A549 (cell line): ENCODE measurements around the gene ZHX3.

ENCODE experiments used
- CHD2 ChIP-seq: fragments of 150-350 bp; IDR thresholded peaks from 2 replicates; pipeline ENCODE4 v1.6.1; 2014; ENCODE audit warnings: low read length; ENCODE audit not compliant: partially characterized antibody
- CHD4 ChIP-seq: fragments of 200-600 bp; sonication (generic); IDR thresholded peaks from 2 replicates; pipeline ENCODE4 v1.6.1; 2016; ENCODE audit warnings: antibody characterized with exemption, mild to moderate bottlenecking, borderline replicate concordance
- HOXA7 ChIP-seq: fragments of 250-450 bp; sonication (Bioruptor Pico); IDR thresholded peaks from 2 replicates; pipeline ENCODE4 v1.5.0; 2020; ENCODE audit warnings: mild to moderate bottlenecking, moderate library complexity
- POLR2A ChIP-seq: IDR thresholded peaks from 2 replicates; pipeline ENCODE4 v1.6.1; 2012; ENCODE audit warnings: mild to moderate bottlenecking, low read length
- POLR2AphosphoS2 ChIP-seq: conservative IDR thresholded peaks from 2 replicates; pipeline ENCODE4 v1.6.1; 2012; ENCODE audit warnings: low read length, improper control_type of control experiment, inconsistent platforms
- RAD21 ChIP-seq, 2 experiments: fragments of >200 bp in 1 of 2; sonication (Bioruptor Twin) in 1 of 2; formaldehyde crosslinking in 1 of 2; IDR thresholded peaks in 1 of 2; conservative IDR thresholded peaks in 1 of 2; 2 replicates in 1 of 2; 3 replicates in 1 of 2; pipeline ENCODE4 v1.6.1; 2012 to 2018; ENCODE audit warnings: inconsistent platforms in 1 of 2
- RFX5 ChIP-seq: fragments of 450-650 bp; IDR thresholded peaks from 2 replicates; pipeline ENCODE4 v1.7.1; 2014; ENCODE audit warnings: antibody characterized with exemption, mild to moderate bottlenecking, moderate library complexity
- TF ChIP-seq, protein P1 (sequence below): fragments of >200 bp; sonication (Bioruptor Twin); formaldehyde crosslinking; IDR thresholded peaks from 3 replicates; pipeline ENCODE4 v1.5.1; 2016
- TF ChIP-seq, protein P2 (sequence below): IDR thresholded peaks from 2 replicates; pipeline ENCODE4 v1.6.1; 2012
- TF ChIP-seq, protein P3 (sequence below): fragments of 250-450 bp; sonication (Bioruptor Pico); IDR thresholded peaks from 2 replicates; pipeline ENCODE4 v1.5.0; 2021; ENCODE audit warnings: mild to moderate bottlenecking, moderate library complexity, borderline replicate concordance
- TF ChIP-seq, protein P4 (sequence below): IDR thresholded peaks from 2 replicates; pipeline ENCODE4 v1.6.1; 2012
- TF ChIP-seq, protein P5 (sequence below): fragments of 450-650 bp; IDR thresholded peaks from 2 replicates; pipeline ENCODE4 v1.6.1; 2014; ENCODE audit warnings: antibody characterized with exemption

DNA sequence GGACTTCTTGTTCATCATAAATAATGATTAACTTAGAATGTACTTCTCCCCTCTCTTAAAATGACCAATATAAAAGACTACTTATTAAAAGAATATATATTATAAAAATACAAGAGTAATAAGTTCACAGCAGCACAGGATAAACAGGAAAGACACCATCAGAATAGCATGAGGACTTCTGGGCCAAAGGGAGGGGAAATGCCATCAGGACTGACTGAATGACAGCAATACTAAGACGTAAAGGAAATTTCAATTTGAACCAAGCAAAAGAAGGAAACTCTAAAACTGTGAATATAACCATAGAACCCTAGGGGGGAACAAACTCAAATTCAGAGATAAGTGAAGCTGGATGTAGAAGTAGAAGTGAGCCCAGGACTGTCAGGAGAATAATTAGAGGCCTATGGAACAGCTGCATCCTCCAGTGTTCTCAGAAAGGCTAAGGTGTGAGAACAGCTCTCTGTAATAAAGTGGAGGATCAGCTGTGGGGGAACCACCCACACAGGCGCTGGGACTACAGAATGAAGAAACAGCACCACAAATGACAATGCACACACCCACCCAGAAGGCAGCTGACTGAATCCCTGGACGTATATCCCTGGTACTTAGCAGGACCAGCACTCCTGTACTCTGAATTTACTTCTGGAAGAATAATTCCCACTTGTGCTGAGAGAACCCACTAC lies 37.8 kb downstream of the ZHX3 start:
- no peak for TF ChIP-seq RFX5
- no peak for TF ChIP-seq POLR2A
- TF ChIP-seq, protein P1, sequence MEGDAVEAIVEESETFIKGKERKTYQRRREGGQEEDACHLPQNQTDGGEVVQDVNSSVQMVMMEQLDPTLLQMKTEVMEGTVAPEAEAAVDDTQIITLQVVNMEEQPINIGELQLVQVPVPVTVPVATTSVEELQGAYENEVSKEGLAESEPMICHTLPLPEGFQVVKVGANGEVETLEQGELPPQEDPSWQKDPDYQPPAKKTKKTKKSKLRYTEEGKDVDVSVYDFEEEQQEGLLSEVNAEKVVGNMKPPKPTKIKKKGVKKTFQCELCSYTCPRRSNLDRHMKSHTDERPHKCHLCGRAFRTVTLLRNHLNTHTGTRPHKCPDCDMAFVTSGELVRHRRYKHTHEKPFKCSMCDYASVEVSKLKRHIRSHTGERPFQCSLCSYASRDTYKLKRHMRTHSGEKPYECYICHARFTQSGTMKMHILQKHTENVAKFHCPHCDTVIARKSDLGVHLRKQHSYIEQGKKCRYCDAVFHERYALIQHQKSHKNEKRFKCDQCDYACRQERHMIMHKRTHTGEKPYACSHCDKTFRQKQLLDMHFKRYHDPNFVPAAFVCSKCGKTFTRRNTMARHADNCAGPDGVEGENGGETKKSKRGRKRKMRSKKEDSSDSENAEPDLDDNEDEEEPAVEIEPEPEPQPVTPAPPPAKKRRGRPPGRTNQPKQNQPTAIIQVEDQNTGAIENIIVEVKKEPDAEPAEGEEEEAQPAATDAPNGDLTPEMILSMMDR, result no peak
- TF ChIP-seq CHD2, result no peak
- TF ChIP-seq HOXA7 (CRISPR knock-in tag), result no peak
- TF ChIP-seq, protein P2, sequence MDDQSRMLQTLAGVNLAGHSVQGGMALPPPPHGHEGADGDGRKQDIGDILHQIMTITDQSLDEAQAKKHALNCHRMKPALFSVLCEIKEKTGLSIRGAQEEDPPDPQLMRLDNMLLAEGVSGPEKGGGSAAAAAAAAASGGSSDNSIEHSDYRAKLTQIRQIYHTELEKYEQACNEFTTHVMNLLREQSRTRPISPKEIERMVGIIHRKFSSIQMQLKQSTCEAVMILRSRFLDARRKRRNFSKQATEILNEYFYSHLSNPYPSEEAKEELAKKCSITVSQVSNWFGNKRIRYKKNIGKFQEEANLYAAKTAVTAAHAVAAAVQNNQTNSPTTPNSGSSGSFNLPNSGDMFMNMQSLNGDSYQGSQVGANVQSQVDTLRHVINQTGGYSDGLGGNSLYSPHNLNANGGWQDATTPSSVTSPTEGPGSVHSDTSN, result no peak
- TF ChIP-seq POLR2AphosphoS2, result no peak
- TF ChIP-seq, protein P3, sequence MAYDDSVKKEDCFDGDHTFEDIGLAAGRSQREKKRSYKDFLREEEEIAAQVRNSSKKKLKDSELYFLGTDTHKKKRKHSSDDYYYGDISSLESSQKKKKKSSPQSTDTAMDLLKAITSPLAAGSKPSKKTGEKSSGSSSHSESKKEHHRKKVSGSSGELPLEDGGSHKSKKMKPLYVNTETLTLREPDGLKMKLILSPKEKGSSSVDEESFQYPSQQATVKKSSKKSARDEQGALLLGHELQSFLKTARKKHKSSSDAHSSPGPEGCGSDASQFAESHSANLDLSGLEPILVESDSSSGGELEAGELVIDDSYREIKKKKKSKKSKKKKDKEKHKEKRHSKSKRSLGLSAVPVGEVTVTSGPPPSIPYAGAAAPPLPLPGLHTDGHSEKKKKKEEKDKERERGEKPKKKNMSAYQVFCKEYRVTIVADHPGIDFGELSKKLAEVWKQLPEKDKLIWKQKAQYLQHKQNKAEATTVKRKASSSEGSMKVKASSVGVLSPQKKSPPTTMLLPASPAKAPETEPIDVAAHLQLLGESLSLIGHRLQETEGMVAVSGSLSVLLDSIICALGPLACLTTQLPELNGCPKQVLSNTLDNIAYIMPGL (CRISPR knock-in tag), result no peak
- no peak for TF ChIP-seq CHD4
- TF ChIP-seq, protein P4, sequence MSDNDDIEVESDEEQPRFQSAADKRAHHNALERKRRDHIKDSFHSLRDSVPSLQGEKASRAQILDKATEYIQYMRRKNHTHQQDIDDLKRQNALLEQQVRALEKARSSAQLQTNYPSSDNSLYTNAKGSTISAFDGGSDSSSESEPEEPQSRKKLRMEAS, result no peak
- TF ChIP-seq RAD21 (conservative IDR thresholded peaks at IDR 0.05 in 1 of 2, IDR thresholded peaks at IDR 0.05 in 1 of 2), result no peak
- TF ChIP-seq, protein P5, sequence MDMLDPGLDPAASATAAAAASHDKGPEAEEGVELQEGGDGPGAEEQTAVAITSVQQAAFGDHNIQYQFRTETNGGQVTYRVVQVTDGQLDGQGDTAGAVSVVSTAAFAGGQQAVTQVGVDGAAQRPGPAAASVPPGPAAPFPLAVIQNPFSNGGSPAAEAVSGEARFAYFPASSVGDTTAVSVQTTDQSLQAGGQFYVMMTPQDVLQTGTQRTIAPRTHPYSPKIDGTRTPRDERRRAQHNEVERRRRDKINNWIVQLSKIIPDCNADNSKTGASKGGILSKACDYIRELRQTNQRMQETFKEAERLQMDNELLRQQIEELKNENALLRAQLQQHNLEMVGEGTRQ, result no peak
